ENCODE measurements around the gene ACOXL.

Gene ACOXL

DNA sequence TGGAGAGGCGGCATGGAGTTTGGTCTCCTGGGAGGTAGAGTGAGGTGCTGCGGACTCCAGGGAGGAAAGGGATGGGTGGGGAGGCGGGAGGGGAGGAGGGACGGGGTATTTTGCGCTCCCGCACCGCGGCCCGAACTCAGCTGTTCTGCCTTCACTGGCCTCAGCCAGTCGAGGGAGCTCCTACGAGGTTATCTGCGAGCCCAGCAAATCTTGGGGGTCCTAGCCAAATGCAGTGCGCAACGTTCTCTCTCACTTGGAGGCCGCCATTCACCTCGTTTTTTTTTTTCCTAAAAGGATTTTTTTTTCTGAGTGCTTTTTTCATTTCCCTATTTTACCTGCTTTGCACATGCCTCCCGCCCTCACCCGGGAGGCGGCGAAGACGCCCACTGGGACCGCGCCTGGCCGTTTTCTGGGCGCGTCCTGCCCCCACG, 387.5 kb downstream of the ACOXL start:
- peak; percentile 11 for DNase-seq

GRCh38 chr2:111120253-111121027, 388.1 kb downstream of the ACOXL start, which contains the start of gene BCL2L11:
TSS of gene BCL2L11 (plus strand) at chr2:111120914. CDS start at chr2:111123746, 2,832 bp downstream.
- DNase-seq: peak; percentile 94

DNA sequence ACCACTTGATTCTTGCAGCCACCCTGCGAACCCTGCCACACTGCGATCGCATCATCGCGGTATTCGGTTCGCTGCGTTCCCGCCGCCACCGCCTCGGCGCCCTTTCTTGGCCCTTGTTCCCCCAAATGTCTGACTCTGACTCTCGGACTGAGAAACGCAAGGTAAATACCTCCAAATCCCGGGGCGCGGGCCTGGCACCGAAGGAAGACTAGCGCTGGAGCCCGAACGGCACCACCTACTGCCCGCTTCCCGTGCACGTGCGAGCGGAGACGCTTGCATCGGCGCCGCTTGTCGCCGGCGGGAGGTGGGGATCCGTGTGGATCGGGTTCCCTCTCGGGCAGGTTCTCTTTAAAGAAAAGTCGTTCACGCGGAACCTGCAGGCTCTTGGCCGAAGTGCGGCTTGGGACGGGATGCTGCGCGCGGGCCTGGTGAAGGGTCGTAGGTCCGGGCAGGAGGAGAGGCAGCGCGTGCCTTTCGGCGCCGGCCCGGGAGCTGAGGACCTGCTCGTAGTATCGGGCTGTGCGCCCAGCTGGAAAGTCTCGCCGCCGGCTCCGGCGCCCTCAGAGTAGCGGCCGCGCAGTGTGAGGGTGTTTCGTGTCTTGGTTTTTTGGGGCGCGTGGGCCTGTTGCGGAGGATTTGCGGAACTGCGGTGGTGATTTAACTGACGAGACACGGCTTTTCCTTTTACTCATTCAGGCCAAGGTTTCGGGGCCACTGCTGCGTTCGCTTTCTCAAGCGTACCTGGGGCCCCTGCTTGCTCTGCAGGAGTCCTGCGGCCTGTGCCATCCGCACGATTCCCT, 388.9 kb downstream of the ACOXL start:
- DNase-seq: peak; percentile 33

DNA sequence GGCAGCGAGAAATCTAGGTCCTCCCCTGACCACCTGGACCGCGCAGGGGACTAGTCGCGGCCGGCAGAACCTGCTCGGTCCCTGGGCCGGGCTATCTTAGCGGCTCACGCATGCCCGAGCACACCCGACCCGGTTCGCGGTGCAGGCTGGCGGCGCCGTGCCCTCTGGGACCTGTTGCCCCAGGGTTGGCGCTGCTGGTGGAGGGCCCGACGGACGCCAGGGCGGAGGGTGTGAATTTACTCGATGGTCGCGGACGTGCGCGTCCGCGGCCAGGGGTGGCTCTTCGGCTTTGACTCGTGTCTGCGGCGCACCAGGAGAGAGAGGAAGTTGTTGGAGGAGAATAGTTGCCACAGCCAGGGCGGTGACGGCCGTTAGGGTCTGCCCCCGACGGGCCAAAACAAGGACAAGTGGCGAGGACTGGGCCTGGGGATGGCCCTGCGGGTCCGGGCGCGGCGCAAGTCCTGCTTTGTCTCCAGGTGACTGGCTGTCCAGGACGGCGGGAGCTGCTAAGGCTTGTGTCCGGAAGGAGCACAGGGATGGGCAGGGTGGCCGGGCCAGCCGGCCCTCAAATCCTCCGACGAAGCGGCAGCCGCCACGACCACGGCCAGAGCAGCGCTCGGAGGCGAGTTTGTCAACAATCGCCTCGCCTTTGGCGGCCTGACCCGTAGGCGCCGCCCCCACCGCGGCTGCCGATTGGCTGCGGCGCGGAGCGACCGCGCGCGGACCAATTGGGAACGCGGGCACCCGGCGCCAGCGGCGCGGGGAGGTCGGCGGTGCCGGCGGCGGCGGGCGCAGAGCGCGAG, 389.7 kb downstream of the ACOXL start:
- peak; percentile 83 for DNase-seq

DNA sequence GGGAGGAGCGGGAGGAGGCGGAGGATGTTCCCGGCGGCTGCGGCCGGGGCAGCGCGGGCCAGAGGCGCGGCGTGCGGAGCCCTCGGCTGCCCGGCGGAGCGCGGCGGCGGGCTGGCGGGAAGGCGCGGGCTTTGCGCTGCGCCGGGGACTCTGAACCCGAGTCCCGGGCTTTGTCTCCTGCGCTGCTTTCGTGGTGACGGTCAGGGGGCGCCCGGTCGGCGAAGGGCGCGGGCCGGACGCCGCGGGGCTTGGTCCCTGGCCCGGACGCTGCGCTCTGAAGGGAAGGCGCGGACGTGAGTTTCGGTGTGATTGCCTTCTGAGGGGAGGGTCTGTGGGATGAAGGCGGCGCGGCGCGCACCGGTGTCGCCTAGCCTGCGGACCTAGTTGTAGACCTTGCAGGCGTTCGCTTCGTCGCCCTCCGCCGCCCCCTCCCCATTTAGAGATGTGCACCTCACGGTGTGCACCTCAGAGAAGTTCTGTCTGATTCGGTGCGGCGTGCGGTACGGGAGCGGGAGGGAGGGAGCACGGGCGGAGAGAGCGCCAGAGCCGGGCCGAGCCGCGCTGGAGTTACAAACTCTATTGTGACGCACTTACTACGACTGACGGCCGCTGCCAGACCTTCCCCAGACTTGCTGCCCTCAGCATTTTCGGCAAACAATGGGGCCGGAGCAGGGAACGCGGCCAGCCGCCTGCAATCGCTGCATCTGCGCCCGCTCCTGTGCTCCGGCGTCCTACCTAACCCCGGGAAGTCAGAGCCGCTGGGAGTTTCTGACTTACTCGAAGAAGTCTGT, 390.5 kb downstream of the ACOXL start:
- peak; percentile 27 for DNase-seq

DNA sequence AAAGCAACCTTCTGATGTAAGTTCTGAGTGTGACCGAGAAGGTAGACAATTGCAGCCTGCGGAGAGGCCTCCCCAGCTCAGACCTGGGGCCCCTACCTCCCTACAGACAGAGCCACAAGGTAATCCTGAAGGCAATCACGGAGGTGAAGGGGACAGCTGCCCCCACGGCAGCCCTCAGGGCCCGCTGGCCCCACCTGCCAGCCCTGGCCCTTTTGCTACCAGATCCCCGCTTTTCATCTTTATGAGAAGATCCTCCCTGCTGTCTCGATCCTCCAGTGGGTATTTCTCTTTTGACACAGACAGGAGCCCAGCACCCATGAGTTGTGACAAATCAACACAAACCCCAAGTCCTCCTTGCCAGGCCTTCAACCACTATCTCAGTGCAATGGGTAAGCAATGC, 391.4 kb downstream of the ACOXL start:
- no peak for DNase-seq

DNA sequence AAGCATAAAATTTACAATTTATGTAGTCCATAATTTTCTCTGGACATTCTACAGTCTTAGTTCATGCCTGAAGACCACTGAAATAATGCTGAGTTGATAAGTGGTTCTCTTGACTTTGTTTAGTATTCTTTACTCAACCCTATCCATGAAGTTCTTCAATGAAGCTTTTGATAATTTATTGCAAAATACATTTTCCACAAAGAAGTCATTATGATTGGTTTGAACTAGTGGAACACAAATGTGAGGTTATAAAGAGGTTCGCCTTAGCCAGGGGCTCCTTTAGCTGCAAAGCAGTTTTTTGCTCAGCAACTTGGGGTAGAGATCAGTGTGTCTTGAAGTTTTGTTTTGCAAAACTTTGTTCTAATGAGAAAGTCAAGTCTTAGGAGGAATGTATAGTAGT, 394.2 kb downstream of the ACOXL start:
- DNase-seq: no peak

GRCh38 chr2:111127351-111127750, 395.0 kb downstream of the ACOXL start:
- DNase-seq: no peak

DNA sequence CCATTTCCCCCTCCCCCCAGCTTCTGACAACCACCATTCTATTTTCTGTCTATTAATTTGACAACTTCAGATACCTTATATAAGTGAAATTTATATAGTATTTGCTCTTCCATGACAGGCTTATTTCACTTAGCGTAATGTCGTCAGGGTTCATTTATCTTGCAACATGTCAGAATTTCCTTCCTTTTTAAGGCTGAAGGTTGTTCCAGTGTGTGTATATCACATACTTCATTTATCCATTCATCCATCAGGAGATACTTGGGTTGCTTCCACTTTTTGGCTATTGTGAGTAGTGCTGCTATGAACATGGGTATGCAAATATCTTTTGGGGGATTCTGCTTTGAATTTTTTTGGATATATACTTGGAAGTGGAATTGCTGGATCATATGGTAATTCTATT, 395.7 kb downstream of the ACOXL start:
- no peak for DNase-seq

DNA sequence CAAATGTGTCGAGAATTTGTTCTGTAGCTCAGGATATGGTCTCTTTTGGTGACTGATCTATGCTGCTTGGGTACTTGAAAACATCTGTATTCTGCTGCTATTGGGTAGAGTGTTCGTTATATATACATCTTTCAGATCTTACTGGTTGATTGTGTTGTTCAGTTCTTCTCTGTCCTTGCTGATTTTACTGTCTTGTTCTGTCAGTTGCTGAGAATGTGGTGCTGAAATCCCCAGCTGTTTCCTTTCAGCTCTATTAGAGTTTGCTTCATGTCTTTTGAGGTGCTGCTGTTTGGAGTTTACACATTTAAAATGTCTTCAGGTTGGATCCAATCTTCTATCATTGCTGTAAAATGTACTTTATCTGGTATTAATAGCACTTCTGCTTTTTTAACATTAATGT, 401.2 kb downstream of the ACOXL start:
- no peak for DNase-seq

- DNase-seq: no peak
These were observed 401.7 kb downstream of the ACOXL start for GRCh38 chr2:111134055-111134454.

DNA sequence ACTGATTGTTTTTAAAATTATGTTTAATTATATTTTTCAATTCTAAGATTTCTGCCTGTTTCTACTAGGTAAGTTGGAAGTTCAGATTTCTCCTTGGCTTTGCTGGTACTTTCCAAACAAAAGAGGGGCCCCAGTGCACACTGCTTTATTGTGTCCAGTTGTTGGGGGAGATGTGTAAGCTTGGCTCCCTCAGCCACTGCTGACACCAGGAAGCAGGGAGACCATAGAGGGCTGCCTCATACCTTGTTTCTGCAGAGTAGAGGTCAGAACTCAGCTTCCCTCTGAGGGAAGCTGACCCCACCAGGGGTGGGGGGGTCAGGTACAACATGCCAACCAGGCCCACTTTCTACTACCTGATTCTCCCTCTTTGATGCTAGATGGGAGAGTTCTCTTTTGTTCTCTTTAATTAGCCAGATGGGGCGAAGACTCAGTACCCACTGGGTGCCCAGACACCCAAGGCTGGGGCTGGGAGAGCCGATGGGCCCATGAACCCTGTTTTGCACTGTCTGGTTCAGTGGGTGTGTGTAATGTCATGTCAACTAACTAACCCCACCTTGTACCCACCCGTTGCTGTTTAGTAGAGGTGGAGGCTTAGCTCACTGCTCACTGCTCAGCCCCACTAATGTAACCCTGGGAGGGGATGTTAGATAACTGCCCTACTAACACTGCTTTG, 403.0 kb downstream of the ACOXL start:
- no peak for DNase-seq

DNA sequence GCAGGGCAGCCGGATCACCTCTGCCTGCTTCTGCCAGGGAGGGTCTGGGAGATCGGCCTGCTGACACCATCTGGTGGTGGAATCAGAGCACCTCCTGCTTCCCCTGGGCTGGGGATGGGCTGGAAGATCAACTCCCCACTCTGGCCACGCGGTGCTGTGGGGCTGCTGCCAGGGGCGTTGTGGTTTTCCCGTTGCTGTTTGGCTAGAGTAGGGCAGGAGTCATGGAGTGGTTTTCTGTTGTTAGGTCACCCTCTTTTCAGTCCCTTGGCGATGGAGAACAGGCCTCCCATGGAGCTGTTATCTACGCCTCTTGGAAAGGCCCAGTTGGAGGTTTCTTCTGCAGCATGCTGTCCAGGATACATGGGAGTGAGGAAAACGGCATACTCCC, 403.5 kb downstream of the ACOXL start:
- no peak for DNase-seq

GRCh38 chr2:111138839-111139238, 406.5 kb downstream of the ACOXL start:
- no peak for DNase-seq

GRCh38 chr2:111139637-111140317, 407.4 kb downstream of the ACOXL start:
- DNase-seq: no peak

DNA sequence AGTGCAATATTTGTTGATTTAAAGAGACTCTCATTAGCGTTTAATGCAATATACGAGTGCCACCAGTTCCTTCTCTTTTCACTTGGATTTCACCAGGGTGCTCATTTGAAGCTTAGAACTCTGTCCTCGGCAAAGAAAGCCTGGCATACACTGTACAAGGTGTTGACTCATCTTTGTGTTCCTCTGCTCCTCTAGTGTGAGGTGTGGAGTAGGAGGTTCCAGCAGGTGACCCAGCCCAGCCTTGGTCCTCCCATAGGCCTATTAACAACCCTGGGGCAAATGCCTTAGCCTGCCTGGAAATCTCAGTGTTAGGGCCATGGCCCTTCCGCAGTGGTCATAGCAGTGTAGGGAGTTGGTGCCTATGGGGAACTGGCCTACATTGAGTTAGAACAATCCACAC, 408.4 kb downstream of the ACOXL start:
- no peak for DNase-seq

DNA sequence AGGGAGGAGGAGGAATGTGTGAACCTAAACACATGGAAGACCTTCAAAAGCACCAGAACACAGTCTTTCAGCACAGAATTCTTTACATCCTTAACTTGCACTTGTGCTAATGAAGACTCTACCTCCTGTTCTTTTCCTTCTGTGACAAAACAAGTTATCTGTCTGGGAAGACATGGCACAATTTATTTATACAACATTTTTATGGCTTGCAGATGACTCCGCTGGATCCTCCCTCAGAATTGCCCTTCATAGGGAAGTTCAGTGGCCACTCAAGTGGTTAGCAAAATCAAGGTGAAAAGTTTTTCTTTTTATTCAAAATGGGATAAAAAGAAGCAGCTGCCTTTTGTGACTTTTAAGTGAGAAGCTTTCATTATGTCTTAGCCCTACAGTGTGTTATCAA, 409.7 kb downstream of the ACOXL start:
- no peak for DNase-seq

- DNase-seq: no peak
These were observed 410.9 kb downstream of the ACOXL start for GRCh38 chr2:111143107-111143842.

DNA sequence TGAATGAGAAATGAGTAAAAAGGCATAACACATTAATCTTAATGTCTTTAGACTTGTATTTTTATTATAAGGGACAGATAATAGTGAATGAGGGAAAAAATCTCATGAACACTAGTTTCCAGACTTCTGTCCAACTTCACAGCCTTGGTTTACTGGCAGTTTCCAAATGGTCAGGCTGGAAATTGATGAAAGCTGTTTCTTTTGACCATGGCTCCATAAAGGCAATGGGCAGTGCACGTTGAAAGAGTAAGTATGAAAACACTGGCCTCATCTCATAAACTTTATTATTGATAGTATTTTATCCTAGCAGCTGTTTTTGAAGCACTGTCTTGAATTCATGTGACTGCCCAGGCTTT, 411.4 kb downstream of the ACOXL start:
- no peak for DNase-seq

- no peak for DNase-seq
These were observed 412.9 kb downstream of the ACOXL start for GRCh38 chr2:111145103-111145760.
